GM10847 (cell line): ENCODE data around the gene PLB1.

Experiments
- POLR2A ChIP-seq: IDR thresholded peaks from 2 replicates; pipeline ENCODE4 v1.6.1; 2011; ENCODE audit not compliant: insufficient read length; ENCODE audit errors: extremely low read depth

The PLB1 gene

GRCh38 chr2:28633204-28633603 lies 137.3 kb downstream of the PLB1 start:
- no peak for TF ChIP-seq POLR2A

- no peak for TF ChIP-seq POLR2A
These were observed 137.9 kb downstream of the PLB1 start for GRCh38 chr2:28633746-28634145.

- TF ChIP-seq POLR2A: no peak
These were observed 139.3 kb downstream of the PLB1 start for GRCh38 chr2:28635191-28635611.

- TF ChIP-seq POLR2A: no peak
These were observed 140.6 kb downstream of the PLB1 start for GRCh38 chr2:28636491-28636890.

DNA sequence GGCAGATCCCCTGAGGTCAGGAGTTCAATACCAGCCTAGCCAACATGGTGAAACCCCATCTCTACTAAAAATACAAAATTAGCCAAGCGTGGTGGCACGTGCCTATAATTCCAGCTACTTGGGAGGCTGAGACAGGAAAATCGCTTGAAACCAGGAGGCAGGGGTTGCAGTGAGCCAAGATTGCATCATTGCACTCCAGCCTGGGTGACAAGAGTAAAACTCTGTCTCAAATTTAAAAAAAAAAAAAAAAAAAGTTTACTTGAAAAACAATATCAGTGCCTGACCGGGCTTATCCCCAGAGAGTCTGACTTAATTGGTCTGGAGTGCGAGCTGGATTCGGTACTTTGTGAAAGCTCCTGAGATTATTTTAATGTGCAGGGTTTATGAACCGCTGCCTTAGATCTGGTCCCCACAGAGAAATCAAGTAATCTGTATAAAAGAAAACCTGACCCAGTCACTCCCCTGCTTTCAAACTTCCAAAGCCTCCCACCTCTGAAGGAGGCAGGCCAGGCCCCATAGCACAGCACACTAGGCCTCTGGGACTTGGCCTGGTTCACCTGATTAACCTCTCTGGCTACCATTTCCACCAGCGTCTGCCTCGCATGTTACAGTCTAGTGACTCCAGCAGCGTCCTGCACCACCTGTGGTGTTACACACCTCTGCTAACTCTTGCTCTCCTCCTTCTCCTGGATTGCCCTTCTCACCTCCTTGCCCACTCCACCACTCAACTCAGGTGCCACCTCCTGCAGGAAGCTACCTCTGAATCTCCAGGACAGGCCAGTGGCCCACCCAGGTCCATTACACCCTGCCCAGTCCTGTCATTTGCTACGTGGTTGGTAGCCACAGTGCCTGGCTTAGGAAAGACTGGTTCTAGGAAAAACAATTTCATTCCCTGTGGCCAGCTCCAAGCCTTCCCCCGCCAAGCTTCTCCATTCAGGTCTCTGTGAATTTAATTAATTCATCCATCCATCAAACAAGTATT lies 141.5 kb downstream of the PLB1 start:
- no peak for TF ChIP-seq POLR2A

GRCh38 chr2:28638102-28638501 lies 142.2 kb downstream of the PLB1 start:
- TF ChIP-seq POLR2A: no peak

DNA sequence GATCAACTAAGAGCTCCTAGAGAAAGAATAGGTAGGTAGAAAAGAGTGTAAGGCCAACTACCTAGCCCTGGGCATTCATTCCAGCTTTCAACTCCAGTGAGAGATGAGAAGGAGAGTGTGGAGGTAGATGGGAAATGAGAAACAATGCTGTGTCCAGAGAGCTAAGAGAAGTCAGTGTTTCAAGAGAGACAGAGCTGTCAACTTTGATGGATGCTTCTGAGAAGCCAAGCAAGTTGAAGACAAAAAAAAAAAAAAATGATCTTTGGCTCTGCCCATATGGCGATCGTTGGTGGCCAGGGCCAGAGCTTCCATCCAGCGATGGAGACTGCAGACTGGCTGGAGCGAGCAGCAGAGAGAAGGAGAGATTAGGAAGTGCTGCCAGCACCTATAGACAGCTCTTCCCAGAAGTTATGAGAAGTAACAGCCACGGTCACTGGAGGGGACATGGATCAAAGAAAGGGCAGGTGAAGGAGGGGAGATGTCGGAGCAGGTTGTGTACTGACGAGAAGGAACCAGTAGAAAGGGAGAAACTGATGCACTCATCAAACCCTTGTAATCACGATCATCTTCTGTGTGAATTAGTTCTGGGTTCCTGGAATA lies 143.3 kb downstream of the PLB1 start:
- no peak for TF ChIP-seq POLR2A

DNA sequence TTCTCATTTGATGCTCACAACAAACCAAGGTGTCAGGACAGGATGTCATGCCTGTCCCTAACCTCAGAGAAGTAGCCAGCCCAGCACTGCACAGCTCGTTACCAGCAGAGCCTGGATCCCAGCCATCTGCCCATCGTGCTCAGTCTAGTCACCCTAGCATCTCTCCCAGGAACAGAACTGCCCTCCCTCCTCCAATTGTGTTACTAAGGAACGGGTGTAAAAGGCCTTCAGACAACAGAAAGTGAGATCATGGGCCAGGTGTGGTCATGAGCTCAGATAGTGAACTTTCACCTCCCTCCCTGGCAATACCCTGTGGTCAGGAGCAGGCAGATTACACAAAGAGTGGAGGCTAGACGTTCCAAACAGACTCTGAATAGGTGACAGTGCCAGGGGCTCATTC lies 144.0 kb downstream of the PLB1 start:
- no peak for TF ChIP-seq POLR2A

GRCh38 chr2:28640260-28640907 lies 144.5 kb downstream of the PLB1 start:
- no peak for TF ChIP-seq POLR2A

- TF ChIP-seq POLR2A: no peak
These were observed 145.0 kb downstream of the PLB1 start for GRCh38 chr2:28640908-28641300.

- no peak for TF ChIP-seq POLR2A
These were observed 146.9 kb downstream of the PLB1 start for GRCh38 chr2:28642796-28643195.

- TF ChIP-seq POLR2A: no peak
These were observed 147.5 kb downstream of the PLB1 start for GRCh38 chr2:28643327-28643726.

DNA sequence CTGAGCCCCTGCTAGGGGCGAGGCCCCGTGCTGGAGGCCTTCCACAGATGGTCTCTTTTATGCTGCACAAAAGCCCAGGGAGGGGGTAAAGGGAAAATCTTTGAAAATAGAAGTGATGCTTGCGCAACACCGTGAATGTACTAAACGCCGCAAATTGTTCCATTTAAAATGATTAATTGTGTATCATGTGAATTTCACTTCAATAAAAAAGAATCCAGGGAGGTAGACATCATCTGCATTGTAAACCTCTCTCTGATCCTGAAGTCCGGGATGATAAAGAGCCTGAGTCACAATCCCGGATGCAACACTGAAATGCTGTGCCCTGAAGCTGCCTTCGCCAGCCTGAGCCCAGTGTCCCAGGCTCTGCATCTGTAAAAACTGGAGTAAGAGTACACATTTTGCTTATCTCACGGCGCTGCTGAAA lies 148.1 kb downstream of the PLB1 start:
- no peak for TF ChIP-seq POLR2A

DNA sequence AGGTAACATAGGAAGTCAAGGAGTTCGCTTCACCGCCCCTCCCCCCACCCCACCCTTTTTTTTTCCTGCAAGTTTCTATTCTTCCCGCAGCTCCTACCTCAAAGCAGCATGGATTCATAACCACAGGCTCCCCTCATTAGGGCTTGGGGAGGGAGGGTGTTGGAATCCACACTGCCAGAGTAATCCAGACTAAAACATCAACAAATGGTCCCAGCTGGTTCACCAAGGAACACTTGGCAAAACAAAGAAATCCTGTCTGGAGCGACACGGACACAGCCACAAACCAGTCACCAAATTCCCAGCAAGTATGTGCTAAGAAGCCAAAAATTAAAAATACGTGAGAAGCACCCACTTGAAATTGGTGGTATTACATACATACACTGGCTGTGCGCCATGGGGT lies 148.9 kb downstream of the PLB1 start:
- no peak for TF ChIP-seq POLR2A

DNA sequence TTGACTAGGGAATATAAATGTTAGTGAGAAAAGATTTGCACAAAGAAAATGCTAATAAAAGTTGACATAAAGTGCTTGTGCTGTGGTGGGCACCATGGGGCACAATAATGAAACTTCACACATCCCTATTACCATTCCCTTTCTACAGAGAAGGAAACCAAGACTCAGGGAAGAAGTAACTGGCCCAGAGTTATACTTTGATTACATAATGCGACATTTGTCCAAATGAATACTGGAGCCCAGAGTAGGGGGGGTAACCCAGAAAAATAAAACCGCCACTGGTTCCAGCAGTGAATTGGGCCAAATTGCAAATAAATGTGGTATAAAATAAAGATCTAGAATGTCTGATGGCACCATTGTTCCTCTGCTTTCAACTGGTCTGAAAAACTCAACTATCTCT lies 149.7 kb downstream of the PLB1 start:
- no peak for TF ChIP-seq POLR2A

- no peak for TF ChIP-seq POLR2A
These were observed 151.8 kb downstream of the PLB1 start for GRCh38 chr2:28647682-28648081.
